Adipocyte (in vitro differentiated cells): ENCODE measurements around the gene DNTT.

Source experiments
- DNase-seq: peaks from one replicate; pipeline ENCODE4 v3.0.0-alpha.2; 2015; ENCODE audit warnings: low read depth
- H3K27me3 ChIP-seq: replicated peaks from 2 replicates; pipeline ENCODE4 v1.7.0; 2013; ENCODE audit warnings: mild to moderate bottlenecking, low read length, moderate library complexity; ENCODE audit not compliant: control insufficient read depth, insufficient read depth
- H3K36me3 ChIP-seq: 2 replicates; pipeline ENCODE4 v1.7.0; 2013; ENCODE audit warnings: low read length, mild to moderate bottlenecking, moderate library complexity; ENCODE audit not compliant: control insufficient read depth, insufficient read depth, severe bottlenecking
- H3K4me1 ChIP-seq: 2 replicates; pipeline ENCODE4 v1.7.0; 2013; ENCODE audit warnings: mild to moderate bottlenecking, low read length, moderate library complexity; ENCODE audit not compliant: control insufficient read depth, insufficient read depth
- H3K4me3 ChIP-seq: 2 replicates; pipeline ENCODE4 v1.7.0; 2013; ENCODE audit warnings: mild to moderate bottlenecking, low read length, moderate library complexity
- H3K9ac ChIP-seq: 2 replicates; pipeline ENCODE4 v1.7.0; 2013; ENCODE audit warnings: mild to moderate bottlenecking, low read length, moderate library complexity
- H3K9me3 ChIP-seq: 2 replicates; pipeline ENCODE4 v1.7.0; 2013; ENCODE audit warnings: mild to moderate bottlenecking, low read length, moderate library complexity; ENCODE audit not compliant: control insufficient read depth

The DNTT gene

GRCh38 chr10:96266118-96266770 is 38.0 kb upstream of the DNTT start:
- no peaks in the 10 kb centered on the region for H3K36me3 ChIP-seq
- no peak overlapping the region for H3K9ac ChIP-seq
- peaks cover 14% of the 10 kb centered on the region for H3K27me3 ChIP-seq
- H3K4me1 ChIP-seq = peaks cover 5% of the 10 kb centered on the region
- no peaks in the 10 kb centered on the region for H3K9me3 ChIP-seq
- no peak for DNase-seq
- no peak overlapping the region for H3K4me3 ChIP-seq

GRCh38 chr10:96267234-96267705 is 37.0 kb upstream of the DNTT start:
- DNase-seq = no peak
- peaks cover 13% of the 10 kb centered on the region for H3K4me1 ChIP-seq
- no peaks in the 10 kb centered on the region for H3K36me3 ChIP-seq
- H3K9ac ChIP-seq = no peak overlapping the region
- no peaks in the 10 kb centered on the region for H3K9me3 ChIP-seq
- H3K4me3 ChIP-seq = no peak overlapping the region
- H3K27me3 ChIP-seq = peaks cover 14% of the 10 kb centered on the region

- Histone ChIP-seq H3K36me3 (no peaks in the 10 kb centered on the region), H3K27me3 (peaks cover 14% of the 10 kb centered on the region), H3K9ac (no peak overlapping the region), H3K4me3 (no peak overlapping the region), H3K4me1 (peaks cover 23% of the 10 kb centered on the region), H3K9me3 (no peaks in the 10 kb centered on the region)
- no peak for DNase-seq
Measured at GRCh38 chr10:96268341-96268909, 35.8 kb upstream of the DNTT start.

- DNase-seq = no peak
- Histone ChIP-seq H3K27me3 (peaks cover 7% of the 10 kb centered on the region), H3K9ac (no peak overlapping the region), H3K36me3 (no peaks in the 10 kb centered on the region), H3K9me3 (no peaks in the 10 kb centered on the region), H3K4me3 (no peak overlapping the region), H3K4me1 (peaks cover 23% of the 10 kb centered on the region)
Measured at GRCh38 chr10:96269438-96270300, 34.6 kb upstream of the DNTT start.

GRCh38 chr10:96270571-96270970 is 33.7 kb upstream of the DNTT start:
- Histone ChIP-seq H3K27me3 (peaks cover 7% of the 10 kb centered on the region), H3K36me3 (no peaks in the 10 kb centered on the region), H3K4me1 (peaks cover 25% of the 10 kb centered on the region), H3K9ac (peak overlapping the region; percentile 45), H3K4me3 (no peak overlapping the region), H3K9me3 (no peaks in the 10 kb centered on the region)
- no peak for DNase-seq

- H3K9ac ChIP-seq = peak within 1 kb of the TSS; percentile 45
- H3K4me1 ChIP-seq = peaks cover 32% of the 10 kb centered on the region
- no peaks in the 10 kb centered on the region for H3K36me3 ChIP-seq
- H3K27me3 ChIP-seq = peaks cover 5% of the 10 kb centered on the region
- H3K4me3 ChIP-seq = peak within 1 kb of the TSS; percentile 46
- no peaks in the 10 kb centered on the region for H3K9me3 ChIP-seq
- peak; percentile 70 for DNase-seq
Measured at GRCh38 chr10:96271016-96271815, 33.0 kb upstream of the DNTT start, which contains the start of gene BLNK. Gene BLNK (minus strand): TSS chr10:96271569. CDS start chr10:96271398, 171 bp downstream.

GRCh38 chr10:96272316-96273280 is 31.6 kb upstream of the DNTT start:
- H3K9ac ChIP-seq = no peak overlapping the region
- DNase-seq = no peak
- H3K9me3 ChIP-seq = no peaks in the 10 kb centered on the region
- no peak overlapping the region for H3K4me3 ChIP-seq
- peaks cover 32% of the 10 kb centered on the region for H3K4me1 ChIP-seq
- no peaks in the 10 kb centered on the region for H3K27me3 ChIP-seq
- H3K36me3 ChIP-seq = no peaks in the 10 kb centered on the region

GRCh38 chr10:96275685-96276418 is 28.4 kb upstream of the DNTT start:
- no peak for DNase-seq
- Histone ChIP-seq H3K36me3 (no peaks in the 10 kb centered on the region), H3K4me3 (no peak overlapping the region), H3K27me3 (no peaks in the 10 kb centered on the region), H3K4me1 (peaks cover 31% of the 10 kb centered on the region), H3K9me3 (no peaks in the 10 kb centered on the region), H3K9ac (no peak overlapping the region)

- H3K9ac ChIP-seq = no peak overlapping the region
- DNase-seq = no peak
- no peaks in the 10 kb centered on the region for H3K9me3 ChIP-seq
- H3K36me3 ChIP-seq = no peaks in the 10 kb centered on the region
- peaks cover 27% of the 10 kb centered on the region for H3K4me1 ChIP-seq
- H3K4me3 ChIP-seq = no peak overlapping the region
- H3K27me3 ChIP-seq = no peaks in the 10 kb centered on the region
Measured at GRCh38 chr10:96276426-96276825, 27.8 kb upstream of the DNTT start.
